Measurements from ENCODE around the gene RPL29. TPM values are rescaled to one million over a fixed set of nuclear protein-coding genes. Genes with fewer than 3 reads are reported as not detected.

The RPL29 gene
- total and polyA plus RNA-seq, 2 of the 8 experiments (the other 6 are each of a cell fraction or from before 2014, with no cell fraction given): 1,467 to 2,660 TPM

- Histone ChIP-seq H2BK12ac (ENCODE audit: low read depth, low read length) (no peak overlapping the region), H2BK20ac (ENCODE audit: low read length) (no peak overlapping the region), H4K91ac (replicated peaks; ENCODE audit: insufficient read length, low read length) (no peak overlapping the region), H3K4me3 (ENCODE audit: extremely low read depth in 1 of 4, insufficient read depth in 2 of 4, low read depth in 3 of 4, low read length in 4 of 4) (no peak overlapping the region), H3K79me1 (ENCODE audit: low read depth, low read length) (no peaks in the 10 kb centered on the region; the same call in none of the 2 replicates), H3K4ac (replicated peaks; ENCODE audit: insufficient read length, low read depth, low read length) (no peak overlapping the region), H3K36me3 (ENCODE audit: control insufficient read depth in 2 of 4, insufficient read depth in 4 of 4, low read length in 3 of 4) (peaks cover 2 to 13% (median 7%) of the 10 kb centered on the region in 4 experiments; a peak in 6 of 8 replicates), H3K9ac (replicated peaks in 1 of 4; ENCODE audit: extremely low read depth in 1 of 4, low read depth in 3 of 4, low read length in 3 of 4) (no peak overlapping the region), H2BK15ac (ENCODE audit: low read length) (no peak overlapping the region), H3K56ac (replicated peaks; ENCODE audit: insufficient read length, low read depth, low read length) (no peak overlapping the region), H3K18ac (ENCODE audit: extremely low read depth, low read length) (no peak overlapping the region), H2AK5ac (ENCODE audit: low read depth, low read length) (no peak overlapping the region), H3K27ac (ENCODE audit: low read depth, low read length) (no peak overlapping the region), H2BK120ac (replicated peaks; ENCODE audit: low read depth, low read length) (no peak overlapping the region), H3K4me2 (ENCODE audit: insufficient read depth in 1 of 2, low read depth in 2 of 2, low read length in 2 of 2) (no peak overlapping the region), H4K8ac (ENCODE audit: extremely low read depth, insufficient read depth, low read length) (no peak overlapping the region), H2AFZ (ENCODE audit: low read length) (no peak overlapping the region), H3K14ac (ENCODE audit: insufficient read length) (no peak overlapping the region), H3K23ac (ENCODE audit: insufficient read length) (no peak overlapping the region), H3K4me1 (replicated peaks in 1 of 4; ENCODE audit: control insufficient read depth in 3 of 4, insufficient read depth in 4 of 4, low read length in 3 of 4) (peaks cover 0 to 13% (median 5%) of the 10 kb centered on the region in 4 experiments; a peak in 6 of 7 replicates), H3K9me3 (ENCODE audit: insufficient read depth in 2 of 2, low read depth in 1 of 2, low read length in 1 of 2) (no peaks in the 10 kb centered on the region), H3K27me3 (replicated peaks in 1 of 4; ENCODE audit: control insufficient read depth in 3 of 4, extremely low read depth in 1 of 4, insufficient read depth in 3 of 4, low read length in 3 of 4) (no peaks in the 10 kb centered on the region), H4K20me1 (replicated peaks in 1 of 2; ENCODE audit: control insufficient read depth in 1 of 2, insufficient read depth in 2 of 2, low read length in 2 of 2) (peaks cover 2 to 3% of the 10 kb centered on the region in 2 experiments), H2BK5ac (ENCODE audit: low read depth, low read length) (no peak overlapping the region), H4K5ac (ENCODE audit: insufficient read length, low read depth, low read length) (no peak overlapping the region), H3K79me2 (ENCODE audit: control insufficient read depth in 1 of 2, insufficient read depth in 2 of 2, low read length in 2 of 2) (no peaks in the 10 kb centered on the region; a peak in 1 of 4 replicates), H3K23me2 (ENCODE audit: low read depth, low read length) (peaks cover 3% of the 10 kb centered on the region)
- no peak for TF ChIP-seq CREB1 (IDR thresholded peaks at IDR 0.05)
- TF ChIP-seq TEAD4 (IDR thresholded peaks at IDR 0.05; ENCODE audit: low read depth, low read length): no peak
- TF ChIP-seq RBBP5 (IDR thresholded peaks at IDR 0.05; ENCODE audit: borderline replicate concordance, low read depth, low read length): no peak
- TF ChIP-seq CEBPB (IDR thresholded peaks at IDR 0.05; ENCODE audit: low read depth, low read length): no peak
- no peak for TF ChIP-seq USF2 (IDR thresholded peaks at IDR 0.05; ENCODE audit: low read length)
- ChIA-PET CTCF (ENCODE audit: partially characterized antibody) (interaction anchor here (2.3 kb wide), 1 partner anchor 66 kb away, joined by 10 read pairs; no protein-coding TSS in a partner anchor), POLR2A (ENCODE audit: partially characterized antibody) (interaction anchor here (1.1 to 25.9 kb wide), 3 partner anchors 8 to 17 kb away, joined by 3 to 923 read pairs (median 39); partner anchors contain the start of genes ABHD14A, ABHD14B, ACY1 and PCBP4)
- no peak for DNase-seq (ENCODE audit: low read depth in 1 of 2, low spot score in 2 of 2)
- no peak for FAIRE-seq
- WGBS, 2 experiments (ENCODE audit: extremely low coverage in 1 of 2, insufficient coverage in 1 of 2, insufficient read length in 1 of 2, insufficient replicate concordance in 2 of 2, low coverage in 1 of 2, low lambda C conversion rate in 2 of 2, missing lambda C conversion rate in 1 of 2): 92% methylated on average over 7 of the region's 7 CpGs; no CpG with 5 or more reads in 1 of the 2 experiments
These were observed 8.1 kb downstream of the RPL29 start for GRCh38 chr3:51987568-51987967.
